ENCODE data around the gene PIBF1.

GRCh38 chr13:73055813-73056564 lies 274.1 kb downstream of the PIBF1 start:
- TF ChIP-seq, protein P1, sequence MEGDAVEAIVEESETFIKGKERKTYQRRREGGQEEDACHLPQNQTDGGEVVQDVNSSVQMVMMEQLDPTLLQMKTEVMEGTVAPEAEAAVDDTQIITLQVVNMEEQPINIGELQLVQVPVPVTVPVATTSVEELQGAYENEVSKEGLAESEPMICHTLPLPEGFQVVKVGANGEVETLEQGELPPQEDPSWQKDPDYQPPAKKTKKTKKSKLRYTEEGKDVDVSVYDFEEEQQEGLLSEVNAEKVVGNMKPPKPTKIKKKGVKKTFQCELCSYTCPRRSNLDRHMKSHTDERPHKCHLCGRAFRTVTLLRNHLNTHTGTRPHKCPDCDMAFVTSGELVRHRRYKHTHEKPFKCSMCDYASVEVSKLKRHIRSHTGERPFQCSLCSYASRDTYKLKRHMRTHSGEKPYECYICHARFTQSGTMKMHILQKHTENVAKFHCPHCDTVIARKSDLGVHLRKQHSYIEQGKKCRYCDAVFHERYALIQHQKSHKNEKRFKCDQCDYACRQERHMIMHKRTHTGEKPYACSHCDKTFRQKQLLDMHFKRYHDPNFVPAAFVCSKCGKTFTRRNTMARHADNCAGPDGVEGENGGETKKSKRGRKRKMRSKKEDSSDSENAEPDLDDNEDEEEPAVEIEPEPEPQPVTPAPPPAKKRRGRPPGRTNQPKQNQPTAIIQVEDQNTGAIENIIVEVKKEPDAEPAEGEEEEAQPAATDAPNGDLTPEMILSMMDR (IDR thresholded peaks at IDR 0.05) = no peak
- no peak for TF ChIP-seq POLR2A (IDR thresholded peaks at IDR 0.05)

Data from heart left ventricle (tissue), 13 donors.